ENCODE measurements around the gene POLR3H.

Gene POLR3H

GRCh38 chr22:41540006-41540315 lies 4.3 kb downstream of the POLR3H start:
- TF ChIP-seq, protein P1, sequence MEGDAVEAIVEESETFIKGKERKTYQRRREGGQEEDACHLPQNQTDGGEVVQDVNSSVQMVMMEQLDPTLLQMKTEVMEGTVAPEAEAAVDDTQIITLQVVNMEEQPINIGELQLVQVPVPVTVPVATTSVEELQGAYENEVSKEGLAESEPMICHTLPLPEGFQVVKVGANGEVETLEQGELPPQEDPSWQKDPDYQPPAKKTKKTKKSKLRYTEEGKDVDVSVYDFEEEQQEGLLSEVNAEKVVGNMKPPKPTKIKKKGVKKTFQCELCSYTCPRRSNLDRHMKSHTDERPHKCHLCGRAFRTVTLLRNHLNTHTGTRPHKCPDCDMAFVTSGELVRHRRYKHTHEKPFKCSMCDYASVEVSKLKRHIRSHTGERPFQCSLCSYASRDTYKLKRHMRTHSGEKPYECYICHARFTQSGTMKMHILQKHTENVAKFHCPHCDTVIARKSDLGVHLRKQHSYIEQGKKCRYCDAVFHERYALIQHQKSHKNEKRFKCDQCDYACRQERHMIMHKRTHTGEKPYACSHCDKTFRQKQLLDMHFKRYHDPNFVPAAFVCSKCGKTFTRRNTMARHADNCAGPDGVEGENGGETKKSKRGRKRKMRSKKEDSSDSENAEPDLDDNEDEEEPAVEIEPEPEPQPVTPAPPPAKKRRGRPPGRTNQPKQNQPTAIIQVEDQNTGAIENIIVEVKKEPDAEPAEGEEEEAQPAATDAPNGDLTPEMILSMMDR (conservative IDR thresholded peaks at IDR 0.05; ENCODE audit: control insufficient read depth, insufficient read depth, low read depth, low read length) = no peak
- H3K4me3 ChIP-seq (ENCODE audit: control insufficient read depth, low read depth, low read length) = no peak overlapping the region
- no peak for DNase-seq (ENCODE audit: low read depth)

- H3K4me3 ChIP-seq (ENCODE audit: control insufficient read depth, low read depth, low read length) = no peak overlapping the region
- TF ChIP-seq, protein P1 (conservative IDR thresholded peaks at IDR 0.05; ENCODE audit: control insufficient read depth, insufficient read depth, low read depth, low read length) = no peak
- peak; percentile 42 for DNase-seq (ENCODE audit: low read depth)
Measured at GRCh38 chr22:41539146-41540005, 4.9 kb downstream of the POLR3H start.

- TF ChIP-seq, protein P1 (conservative IDR thresholded peaks at IDR 0.05; ENCODE audit: control insufficient read depth, insufficient read depth, low read depth, low read length) = no peak
- no peak for DNase-seq (ENCODE audit: low read depth)
- no peak overlapping the region for H3K4me3 ChIP-seq (ENCODE audit: control insufficient read depth, low read depth, low read length)
Measured at GRCh38 chr22:41538583-41538982, 5.7 kb downstream of the POLR3H start.

DNA sequence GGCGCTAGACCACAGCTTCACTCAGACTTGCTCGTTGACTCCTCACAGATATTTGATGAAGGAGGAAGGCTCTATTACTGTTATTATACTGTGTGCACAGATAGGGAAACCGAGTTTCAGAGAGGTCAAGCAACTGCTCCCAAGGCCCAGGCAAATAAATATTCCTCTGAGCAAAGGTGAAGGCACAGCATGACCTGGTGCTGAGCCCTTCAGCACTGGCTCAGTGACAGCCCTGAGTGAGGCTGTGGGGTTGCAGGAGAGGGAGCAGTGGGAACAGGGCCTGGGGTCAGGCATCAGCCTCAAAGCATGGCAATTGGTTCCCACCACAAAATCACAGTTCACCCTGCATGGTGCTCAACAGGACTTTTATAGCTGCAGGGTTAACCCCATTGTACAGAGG lies 7.1 kb downstream of the POLR3H start:
- TF ChIP-seq, protein P1 (conservative IDR thresholded peaks at IDR 0.05; ENCODE audit: control insufficient read depth, insufficient read depth, low read depth, low read length) = no peak
- no peak for DNase-seq (ENCODE audit: low read depth)
- H3K4me3 ChIP-seq (ENCODE audit: control insufficient read depth, low read depth, low read length) = no peak overlapping the region

DNA sequence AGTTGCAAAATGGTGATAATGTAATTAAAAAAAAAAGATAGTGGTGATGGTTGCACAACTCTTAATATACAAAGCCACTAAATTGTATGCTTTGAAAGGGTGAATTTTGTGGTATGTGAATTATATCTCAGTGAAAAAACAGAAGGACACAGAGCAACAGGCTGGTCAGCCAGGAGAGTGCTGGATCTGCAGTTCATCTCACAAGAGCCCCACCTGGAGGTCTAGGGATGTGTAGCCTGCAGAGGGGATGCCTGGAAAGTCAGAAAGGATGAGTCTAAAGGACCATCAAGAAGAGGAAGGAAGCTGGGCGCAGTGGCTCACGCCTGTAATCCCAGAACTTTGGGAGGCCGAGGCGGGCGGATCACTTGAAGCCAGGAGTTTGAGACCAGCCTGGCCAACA lies 9.0 kb downstream of the POLR3H start:
- no peak for DNase-seq (ENCODE audit: low read depth)
- H3K4me3 ChIP-seq (ENCODE audit: control insufficient read depth, low read depth, low read length) = no peak overlapping the region
- TF ChIP-seq, protein P1 (conservative IDR thresholded peaks at IDR 0.05; ENCODE audit: control insufficient read depth, insufficient read depth, low read depth, low read length) = peak; percentile 33

DNA sequence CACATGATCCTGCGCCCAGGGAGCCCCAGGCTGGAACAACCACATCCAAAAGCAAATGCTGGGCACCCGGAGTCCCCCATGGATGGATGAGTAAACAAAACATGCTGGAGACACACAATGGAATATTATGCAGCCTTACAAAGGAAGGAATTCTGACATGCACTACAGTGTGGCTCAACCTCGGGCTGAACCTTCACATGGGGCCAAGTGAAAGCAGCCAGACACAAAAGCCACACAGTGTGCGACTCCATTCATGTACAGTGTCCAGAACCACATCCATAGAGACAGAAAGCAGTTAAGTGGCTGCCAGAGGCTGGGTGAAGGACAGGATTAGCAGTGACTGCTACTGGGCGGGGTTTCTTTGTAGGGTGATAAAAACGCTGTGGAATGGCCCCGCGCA lies 10.1 kb downstream of the POLR3H start:
- TF ChIP-seq, protein P1 (conservative IDR thresholded peaks at IDR 0.05; ENCODE audit: control insufficient read depth, insufficient read depth, low read depth, low read length) = no peak
- no peak overlapping the region for H3K4me3 ChIP-seq (ENCODE audit: control insufficient read depth, low read depth, low read length)
- DNase-seq (ENCODE audit: low read depth) = no peak

Measured in fibroblast of mammary gland (primary cell).